Measurements from ENCODE around the gene CD99L2.

GRCh38 chrX:150841456-150842197 lies 56.8 kb downstream of the CD99L2 start:
- TF ChIP-seq CTCF (IDR thresholded peaks at IDR 0.05; ENCODE audit: low read length), result no peak
- TF ChIP-seq EZH2 (IDR thresholded peaks at IDR 0.05; ENCODE audit: borderline replicate concordance, low read length), result no peak
